ENCODE data around the gene RTN4RL2. TPM values are rescaled to one million over a fixed set of nuclear protein-coding genes. Genes with fewer than 3 reads are reported as not detected.
A peak's percentile ranks its signal among the peaks of the same experiment; 100 is the strongest.

RTN4RL2 gene
- total RNA-seq, 1 experiment from 2014 or later = 15.5 TPM

DNA sequence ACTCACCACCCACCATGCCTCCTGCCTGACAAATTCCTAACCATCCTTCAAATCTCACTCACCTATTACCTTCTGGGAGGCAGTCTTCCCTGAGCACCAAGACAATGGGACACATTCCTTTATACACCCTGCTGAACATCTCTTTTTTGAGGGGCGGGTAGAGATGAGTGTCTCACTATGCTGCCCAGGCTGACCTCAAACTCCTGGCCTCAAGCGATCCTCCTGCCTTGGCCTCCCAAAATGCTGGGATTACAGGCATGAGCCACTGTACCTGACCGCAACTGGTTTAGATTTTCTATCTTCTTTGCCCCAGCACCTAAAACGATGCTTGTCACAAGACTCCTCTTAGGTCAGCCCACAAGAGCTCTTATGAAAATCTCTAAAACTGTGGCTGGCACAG, 63.1 kb downstream of the RTN4RL2 start:
- H3K9me3 Mint-ChIP-seq = peaks cover 3% of the 10 kb centered on the region; the same call in 1 of the 2 replicates
- ChIA-PET CTCF (interaction anchor here (1.5 to 3.8 kb wide), 2 partner anchors 31 to 65 kb away, joined by 10 to 56 read pairs; no protein-coding TSS in a partner anchor), POLR2A (interaction anchor here (0.7 to 1.4 kb wide), 2 partner anchors 29 to 63 kb away, joined by 5 to 7 read pairs; partner anchors contain the start of gene RTN4RL2)
- TF ChIP-seq NFATC4 (CRISPR knock-in tag; IDR thresholded peaks at IDR 0.05) = no peak
- peak; percentile 96 for TF ChIP-seq ZNF121 (CRISPR knock-in tag; IDR thresholded peaks at IDR 0.05)
- DNase-seq (ENCODE audit: low spot score) = no peak
- H3K4me3 Mint-ChIP-seq = no peak overlapping the region
- no peak overlapping the region for H3K27ac Mint-ChIP-seq
- H3K36me3 Mint-ChIP-seq = peaks cover 7% of the 10 kb centered on the region
- peaks cover 13% of the 10 kb centered on the region for H3K4me1 Mint-ChIP-seq
- no peaks in the 10 kb centered on the region for H3K27me3 Mint-ChIP-seq (ENCODE audit: low read depth)
- no peak for ATAC-seq

Other genes with a start within 250 kb of the RTN4RL2 start
- 0.53 to 0.89 TPM (median 0.66 TPM) in 3 replicates for gene APLNR, start 223.3 kb upstream of the RTN4RL2 start, total RNA-seq (2021)
- 109 to 127 TPM (median 125 TPM) in 3 replicates for gene TNKS1BP1, start 135.6 kb upstream of the RTN4RL2 start, total RNA-seq (2021)
- gene SSRP1, start 124.6 kb upstream of the RTN4RL2 start, total RNA-seq (2021) = 218 to 228 TPM (median 223 TPM) in 3 replicates
- 0.26 to 1.1 TPM (median 0.66 TPM) in 3 replicates for gene P2RX3, start 122.2 kb upstream of the RTN4RL2 start, total RNA-seq (2021)
- gene PRG3, start 79.4 kb upstream of the RTN4RL2 start, total RNA-seq (2021) = not detected in 3 replicates
- 0.57 to 0.60 TPM in 2 of 3 replicates, not detected in the other for gene PRG2, start 69.9 kb upstream of the RTN4RL2 start, total RNA-seq (2021)
- gene SLC43A3, start 33.4 kb upstream of the RTN4RL2 start, total RNA-seq (2021) = 22.6 to 25.8 TPM (median 25.3 TPM) in 3 replicates
- 20.5 to 27.1 TPM (median 21.5 TPM) in 3 replicates for gene SLC43A1, start 55.2 kb downstream of the RTN4RL2 start, total RNA-seq (2021)
- 63.5 to 92.8 TPM (median 68.4 TPM) in 3 replicates for gene TIMM10, start 70.2 kb downstream of the RTN4RL2 start, total RNA-seq (2021)
- gene SMTNL1, start 77.1 kb downstream of the RTN4RL2 start, total RNA-seq (2021) = 0.26 to 0.39 TPM (median 0.34 TPM) in 3 replicates
- 38.8 to 48.5 TPM (median 47.4 TPM) in 3 replicates for gene UBE2L6, start 107.1 kb downstream of the RTN4RL2 start, total RNA-seq (2021)
- 49.1 to 51.8 TPM (median 50.2 TPM) in 3 replicates for gene SERPING1, start 137.2 kb downstream of the RTN4RL2 start, total RNA-seq (2021)
- gene YPEL4, start 189.4 kb downstream of the RTN4RL2 start, total RNA-seq (2021) = 0.15 to 0.30 TPM in 2 of 3 replicates, not detected in the other
- 24.5 to 26.3 TPM (median 24.6 TPM) in 3 replicates for gene CLP1, start 197.2 kb downstream of the RTN4RL2 start, total RNA-seq (2021)
- gene ZDHHC5, start 207.6 kb downstream of the RTN4RL2 start, total RNA-seq (2021) = 49.3 to 51.6 TPM (median 50.5 TPM) in 3 replicates

Data from WTC11 (cell line).